ENCODE results near the gene ABCA3.

ABCA3 gene

GRCh38 chr16:2373176-2373575, 32.6 kb upstream of the ABCA3 start:
- H3K27me3 ChIP-seq (ENCODE audit: control insufficient read depth, insufficient read depth, low read length, poor library complexity, severe bottlenecking) = no peaks in the 10 kb centered on the region
- H3K4me1 ChIP-seq (ENCODE audit: control insufficient read depth, insufficient read depth, low read length) = no peaks in the 10 kb centered on the region
- H3K36me3 ChIP-seq (ENCODE audit: control insufficient read depth, insufficient read depth, low read length) = no peaks in the 10 kb centered on the region
- no peak overlapping the region for H3K4me3 ChIP-seq (ENCODE audit: insufficient read depth, low read depth, low read length)
- H3K9me3 ChIP-seq (ENCODE audit: control insufficient read depth, low read length) = no peaks in the 10 kb centered on the region
- WGBS, 2 experiments = 93 to 95% methylated on average over 2 to 4 of the region's 4 CpGs
- H3K27ac ChIP-seq (ENCODE audit: insufficient read depth, low read depth, low read length, poor library complexity, severe bottlenecking) = no peak overlapping the region

GRCh38 chr16:2372684-2373083, 32.2 kb upstream of the ABCA3 start:
- H3K36me3 ChIP-seq (ENCODE audit: control insufficient read depth, insufficient read depth, low read length) = no peaks in the 10 kb centered on the region
- no peaks in the 10 kb centered on the region for H3K27me3 ChIP-seq (ENCODE audit: control insufficient read depth, insufficient read depth, low read length, poor library complexity, severe bottlenecking)
- H3K9me3 ChIP-seq (ENCODE audit: control insufficient read depth, low read length) = no peaks in the 10 kb centered on the region
- no peaks in the 10 kb centered on the region for H3K4me1 ChIP-seq (ENCODE audit: control insufficient read depth, insufficient read depth, low read length)
- H3K4me3 ChIP-seq (ENCODE audit: insufficient read depth, low read depth, low read length) = no peak overlapping the region
- WGBS, 2 experiments = 87 to 91% methylated on average over 4 of the region's 4 CpGs
- no peak overlapping the region for H3K27ac ChIP-seq (ENCODE audit: insufficient read depth, low read depth, low read length, poor library complexity, severe bottlenecking)

- Histone ChIP-seq H3K4me3 (ENCODE audit: insufficient read depth, low read depth, low read length) (no peak overlapping the region), H3K36me3 (ENCODE audit: control insufficient read depth, insufficient read depth, low read length) (no peaks in the 10 kb centered on the region), H3K27me3 (ENCODE audit: control insufficient read depth, insufficient read depth, low read length, poor library complexity, severe bottlenecking) (no peaks in the 10 kb centered on the region), H3K4me1 (ENCODE audit: control insufficient read depth, insufficient read depth, low read length) (no peaks in the 10 kb centered on the region), H3K9me3 (ENCODE audit: control insufficient read depth, low read length) (no peaks in the 10 kb centered on the region), H3K27ac (ENCODE audit: insufficient read depth, low read depth, low read length, poor library complexity, severe bottlenecking) (no peak overlapping the region)
- WGBS, 2 experiments = 92% methylated on average over 2 of the region's 2 CpGs
Measured at GRCh38 chr16:2371421-2371820, 30.9 kb upstream of the ABCA3 start.

GRCh38 chr16:2370721-2371120, 30.2 kb upstream of the ABCA3 start:
- Histone ChIP-seq H3K27ac (ENCODE audit: insufficient read depth, low read depth, low read length, poor library complexity, severe bottlenecking) (no peak overlapping the region), H3K27me3 (ENCODE audit: control insufficient read depth, insufficient read depth, low read length, poor library complexity, severe bottlenecking) (no peaks in the 10 kb centered on the region), H3K4me3 (ENCODE audit: insufficient read depth, low read depth, low read length) (no peak overlapping the region), H3K36me3 (ENCODE audit: control insufficient read depth, insufficient read depth, low read length) (no peaks in the 10 kb centered on the region), H3K4me1 (ENCODE audit: control insufficient read depth, insufficient read depth, low read length) (no peaks in the 10 kb centered on the region), H3K9me3 (ENCODE audit: control insufficient read depth, low read length) (no peaks in the 10 kb centered on the region)

GRCh38 chr16:2366660-2367309, 26.3 kb upstream of the ABCA3 start:
- H3K4me3 ChIP-seq (ENCODE audit: insufficient read depth, low read depth, low read length) = no peak overlapping the region

GRCh38 chr16:2365397-2366294, 25.1 kb upstream of the ABCA3 start:
- H3K27me3 ChIP-seq (ENCODE audit: control insufficient read depth, insufficient read depth, low read length, poor library complexity, severe bottlenecking) = peaks cover 10% of the 10 kb centered on the region
- no peak overlapping the region for H3K27ac ChIP-seq (ENCODE audit: insufficient read depth, low read depth, low read length, poor library complexity, severe bottlenecking)
- no peaks in the 10 kb centered on the region for H3K9me3 ChIP-seq (ENCODE audit: control insufficient read depth, low read length)
- H3K4me1 ChIP-seq (ENCODE audit: control insufficient read depth, insufficient read depth, low read length) = no peaks in the 10 kb centered on the region
- WGBS, 2 experiments = 91% methylated on average over 11 of the region's 11 CpGs
- H3K36me3 ChIP-seq (ENCODE audit: control insufficient read depth, insufficient read depth, low read length) = no peaks in the 10 kb centered on the region
- no peak overlapping the region for H3K4me3 ChIP-seq (ENCODE audit: insufficient read depth, low read depth, low read length)

More at GRCh38 chr16:2366660-2367309, 26.3 kb upstream of the ABCA3 start:
- no peaks in the 10 kb centered on the region for H3K27me3 ChIP-seq (ENCODE audit: control insufficient read depth, insufficient read depth, low read length, poor library complexity, severe bottlenecking)
- H3K27ac ChIP-seq (ENCODE audit: insufficient read depth, low read depth, low read length, poor library complexity, severe bottlenecking) = no peak overlapping the region
- WGBS, 2 experiments = 92 to 94% methylated on average over 12 to 13 of the region's 13 CpGs
- no peaks in the 10 kb centered on the region for H3K36me3 ChIP-seq (ENCODE audit: control insufficient read depth, insufficient read depth, low read length)
- no peaks in the 10 kb centered on the region for H3K9me3 ChIP-seq (ENCODE audit: control insufficient read depth, low read length)
- no peaks in the 10 kb centered on the region for H3K4me1 ChIP-seq (ENCODE audit: control insufficient read depth, insufficient read depth, low read length)

- Histone ChIP-seq H3K4me3 (ENCODE audit: insufficient read depth, low read depth, low read length) (no peak overlapping the region), H3K9me3 (ENCODE audit: control insufficient read depth, low read length) (no peaks in the 10 kb centered on the region), H3K4me1 (ENCODE audit: control insufficient read depth, insufficient read depth, low read length) (no peaks in the 10 kb centered on the region), H3K27ac (ENCODE audit: insufficient read depth, low read depth, low read length, poor library complexity, severe bottlenecking) (no peak overlapping the region), H3K36me3 (ENCODE audit: control insufficient read depth, insufficient read depth, low read length) (no peaks in the 10 kb centered on the region), H3K27me3 (ENCODE audit: control insufficient read depth, insufficient read depth, low read length, poor library complexity, severe bottlenecking) (peaks cover 12% of the 10 kb centered on the region)
- 84 to 89% methylated on average over 3 of the region's 3 CpGs for WGBS, 2 experiments
Measured at GRCh38 chr16:2364638-2365210, 24.2 kb upstream of the ABCA3 start.

- Histone ChIP-seq H3K9me3 (ENCODE audit: control insufficient read depth, low read length) (no peaks in the 10 kb centered on the region), H3K27ac (ENCODE audit: insufficient read depth, low read depth, low read length, poor library complexity, severe bottlenecking) (no peak overlapping the region), H3K27me3 (ENCODE audit: control insufficient read depth, insufficient read depth, low read length, poor library complexity, severe bottlenecking) (peaks cover 12% of the 10 kb centered on the region), H3K36me3 (ENCODE audit: control insufficient read depth, insufficient read depth, low read length) (no peaks in the 10 kb centered on the region), H3K4me1 (ENCODE audit: control insufficient read depth, insufficient read depth, low read length) (no peaks in the 10 kb centered on the region), H3K4me3 (ENCODE audit: insufficient read depth, low read depth, low read length) (no peak overlapping the region)
- 66 to 71% methylated on average over 3 of the region's 3 CpGs for WGBS, 2 experiments
Measured at GRCh38 chr16:2362218-2362617, 21.7 kb upstream of the ABCA3 start.

- Histone ChIP-seq H3K9me3 (ENCODE audit: control insufficient read depth, low read length) (no peaks in the 10 kb centered on the region), H3K36me3 (ENCODE audit: control insufficient read depth, insufficient read depth, low read length) (no peaks in the 10 kb centered on the region), H3K27me3 (ENCODE audit: control insufficient read depth, insufficient read depth, low read length, poor library complexity, severe bottlenecking) (peaks cover 12% of the 10 kb centered on the region), H3K4me1 (ENCODE audit: control insufficient read depth, insufficient read depth, low read length) (no peaks in the 10 kb centered on the region), H3K4me3 (ENCODE audit: insufficient read depth, low read depth, low read length) (no peak overlapping the region), H3K27ac (ENCODE audit: insufficient read depth, low read depth, low read length, poor library complexity, severe bottlenecking) (no peak overlapping the region)
- 88 to 95% methylated on average over 4 of the region's 4 CpGs for WGBS, 2 experiments
Measured at GRCh38 chr16:2361129-2361528, 20.6 kb upstream of the ABCA3 start.

- H3K4me1 ChIP-seq (ENCODE audit: control insufficient read depth, insufficient read depth, low read length) = no peaks in the 10 kb centered on the region
- H3K36me3 ChIP-seq (ENCODE audit: control insufficient read depth, insufficient read depth, low read length) = no peaks in the 10 kb centered on the region
- H3K4me3 ChIP-seq (ENCODE audit: insufficient read depth, low read depth, low read length) = no peak overlapping the region
- H3K9me3 ChIP-seq (ENCODE audit: control insufficient read depth, low read length) = no peaks in the 10 kb centered on the region
- H3K27ac ChIP-seq (ENCODE audit: insufficient read depth, low read depth, low read length, poor library complexity, severe bottlenecking) = no peak overlapping the region
- WGBS, 2 experiments = 90% methylated on average over 4 of the region's 4 CpGs
- peaks cover 12% of the 10 kb centered on the region for H3K27me3 ChIP-seq (ENCODE audit: control insufficient read depth, insufficient read depth, low read length, poor library complexity, severe bottlenecking)
Measured at GRCh38 chr16:2359919-2360318, 19.4 kb upstream of the ABCA3 start.
